AG08395 (cell line): Measurements from ENCODE around the gene KIF1B.
"Not testable (repeated sequence)": the region's sequence is repeated elsewhere in the genome, so short reads cannot be mapped to it uniquely, and the experiment has no call there.

ENCODE experiments used
- DNase-seq: peaks from one replicate; pipeline ENCODE4 v3.0.0; 2012; ENCODE audit warnings: mixed read lengths, low spot score

The KIF1B gene

DNA sequence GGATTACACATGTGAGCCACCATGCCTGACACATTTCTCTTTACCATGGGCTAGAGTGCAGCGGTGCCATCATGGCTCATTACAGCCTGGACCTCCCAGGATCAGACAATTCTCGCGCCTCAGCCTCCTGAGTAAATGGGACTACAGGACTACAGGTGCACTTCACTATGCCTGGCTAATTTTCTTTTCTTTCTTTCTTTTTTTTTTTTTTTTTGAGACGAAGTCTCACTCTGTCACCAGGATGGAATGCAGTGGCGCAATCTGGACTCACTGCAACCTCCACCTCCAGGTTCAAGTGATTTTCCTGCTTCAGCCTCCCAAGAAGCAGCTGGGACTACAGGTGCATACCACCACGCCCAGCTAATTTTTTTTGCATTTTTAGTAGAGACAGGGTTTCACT is 14.8 kb upstream of the KIF1B start:
- DNase-seq = no peak

DNA sequence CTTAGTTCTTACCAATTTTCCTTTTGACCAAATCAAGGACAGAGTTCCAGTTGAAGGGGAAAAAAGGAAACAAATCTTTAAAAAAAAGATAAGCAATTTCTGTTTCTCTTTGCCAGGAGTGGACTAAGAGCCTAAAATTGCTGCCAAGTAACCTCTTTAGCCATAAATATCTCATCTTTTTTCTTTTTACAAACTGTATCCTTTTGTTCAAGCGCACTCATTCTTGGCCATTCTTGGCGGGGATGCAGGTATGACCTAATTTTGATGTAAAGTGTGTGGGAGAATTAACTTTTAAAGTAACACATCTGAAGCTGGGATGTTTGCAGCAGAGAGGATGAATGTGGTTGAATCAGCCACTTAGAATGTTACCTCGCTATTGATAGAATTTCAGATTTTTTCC is 13.4 kb upstream of the KIF1B start:
- no peak for DNase-seq

DNA sequence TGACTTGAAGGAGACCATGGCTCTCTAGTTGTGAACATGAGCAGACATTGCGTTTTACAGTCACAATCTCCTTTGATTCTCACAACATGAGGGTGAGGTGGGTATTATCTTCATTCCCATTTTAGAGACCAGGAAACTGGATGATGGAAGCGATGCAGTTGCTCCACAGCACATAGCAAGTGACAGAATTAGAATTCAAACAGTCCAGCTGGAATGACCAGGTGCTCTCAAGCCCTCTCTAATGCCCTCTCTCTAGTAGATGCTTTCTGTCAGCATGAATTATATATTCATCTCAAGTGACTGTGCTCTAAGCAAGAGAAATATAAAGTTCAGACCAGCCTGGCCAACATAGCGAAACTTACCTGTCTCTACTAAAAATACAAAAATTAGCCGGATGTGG is 9.8 kb upstream of the KIF1B start:
- DNase-seq = no peak

DNA sequence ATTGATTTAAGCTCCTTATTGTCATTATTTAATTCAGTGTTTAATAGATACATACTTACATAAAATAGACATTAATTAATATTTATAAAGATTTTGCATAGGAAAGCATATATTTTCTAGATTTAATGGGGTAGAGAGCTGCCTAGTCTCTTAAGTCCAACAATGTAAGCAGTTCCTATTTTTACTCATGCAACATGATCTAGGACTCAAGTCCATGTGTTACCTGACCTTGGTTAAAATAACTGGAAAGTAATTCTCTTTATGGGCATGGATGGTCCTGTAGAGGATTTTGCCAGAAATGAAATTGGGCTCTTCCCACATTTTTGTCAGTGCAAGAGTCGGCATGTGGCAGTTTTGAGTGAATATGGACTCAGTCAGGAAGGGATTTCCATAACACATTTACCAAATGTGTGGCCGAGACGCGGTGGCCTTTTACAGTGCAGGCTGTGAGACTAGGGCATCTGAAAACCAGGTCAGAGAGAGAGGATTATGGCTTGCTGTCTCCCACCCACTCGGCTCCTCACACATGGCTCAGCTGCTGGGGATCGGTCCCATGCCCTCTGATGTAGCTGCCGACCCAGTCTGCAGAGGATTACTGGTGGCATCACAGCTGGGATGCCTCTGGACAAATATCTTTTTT is 6.2 kb upstream of the KIF1B start:
- no peak for DNase-seq

DNA sequence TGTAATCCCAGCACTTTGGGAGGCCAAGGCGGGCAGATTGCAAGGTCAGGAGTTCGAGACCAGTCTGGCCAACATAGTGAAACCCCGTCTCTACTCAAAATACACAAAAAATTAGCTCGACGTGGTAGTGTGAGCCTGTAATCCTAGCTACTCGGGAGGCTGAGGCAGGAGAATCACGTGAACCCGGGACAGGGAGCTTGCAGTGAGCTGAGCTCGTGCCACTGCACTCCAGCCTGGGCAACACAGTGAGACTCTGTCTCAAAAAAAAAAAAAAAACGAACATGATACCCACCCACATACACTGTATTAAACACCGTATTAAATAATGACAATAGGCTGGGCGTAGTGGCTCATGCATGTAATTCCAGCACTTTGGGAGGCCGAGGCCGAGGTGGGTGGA is 5.2 kb upstream of the KIF1B start:
- not testable (repeated sequence) for DNase-seq

DNA sequence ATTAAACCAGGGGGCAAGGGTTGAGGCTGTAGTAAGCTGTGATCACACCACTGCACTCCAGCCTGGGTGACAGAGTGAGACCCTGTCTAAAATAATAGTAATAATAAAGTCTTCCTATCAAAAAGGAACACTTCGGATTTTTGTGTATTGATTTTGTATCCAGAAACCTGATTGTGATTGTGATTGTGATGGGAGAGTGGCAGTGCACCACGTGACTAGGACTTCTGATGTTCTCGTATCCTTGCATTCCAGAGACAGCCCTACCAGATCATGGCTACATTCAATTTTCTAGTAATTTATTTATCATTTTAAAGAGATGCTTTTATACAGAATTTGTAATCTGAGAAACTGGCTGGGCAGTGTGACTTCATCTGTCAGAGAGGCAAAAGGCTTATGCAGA is 2.6 kb upstream of the KIF1B start:
- DNase-seq = no peak

DNA sequence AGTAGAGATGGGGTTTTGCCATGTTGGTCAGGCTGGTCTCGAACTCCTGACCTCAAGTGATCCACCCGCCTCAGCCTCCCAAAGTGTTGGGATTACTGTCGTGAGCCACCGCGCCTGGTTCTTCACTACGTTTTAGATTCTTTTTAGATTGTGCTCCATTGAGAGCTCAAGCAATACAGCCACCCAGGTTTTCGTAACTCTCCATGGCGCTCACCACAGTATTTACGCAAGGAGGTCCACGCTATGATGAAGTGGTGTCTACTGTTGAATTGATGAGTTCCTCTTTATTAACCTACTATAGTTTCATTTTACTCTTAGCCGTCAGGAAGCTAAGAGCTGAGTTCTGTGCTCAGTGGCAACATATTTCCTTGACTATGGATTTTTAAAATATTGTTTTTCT is 1.8 kb upstream of the KIF1B start:
- no peak for DNase-seq

DNA sequence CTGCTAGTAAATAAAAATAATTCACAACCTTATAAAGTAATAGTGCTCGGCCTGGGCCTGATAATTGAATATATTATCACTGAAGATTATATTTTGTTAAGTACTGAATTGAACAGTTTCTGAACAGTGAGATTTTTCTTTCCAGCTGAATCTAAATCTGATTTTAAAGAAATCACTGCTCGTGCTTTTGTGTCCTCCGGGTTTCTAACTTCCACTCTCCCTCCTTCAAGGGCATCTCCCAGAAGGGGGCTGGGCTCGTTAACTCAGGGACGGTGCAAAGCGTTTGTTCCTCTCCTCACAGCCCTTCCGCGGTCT is 823 bp upstream of the KIF1B start:
- no peak for DNase-seq

DNA sequence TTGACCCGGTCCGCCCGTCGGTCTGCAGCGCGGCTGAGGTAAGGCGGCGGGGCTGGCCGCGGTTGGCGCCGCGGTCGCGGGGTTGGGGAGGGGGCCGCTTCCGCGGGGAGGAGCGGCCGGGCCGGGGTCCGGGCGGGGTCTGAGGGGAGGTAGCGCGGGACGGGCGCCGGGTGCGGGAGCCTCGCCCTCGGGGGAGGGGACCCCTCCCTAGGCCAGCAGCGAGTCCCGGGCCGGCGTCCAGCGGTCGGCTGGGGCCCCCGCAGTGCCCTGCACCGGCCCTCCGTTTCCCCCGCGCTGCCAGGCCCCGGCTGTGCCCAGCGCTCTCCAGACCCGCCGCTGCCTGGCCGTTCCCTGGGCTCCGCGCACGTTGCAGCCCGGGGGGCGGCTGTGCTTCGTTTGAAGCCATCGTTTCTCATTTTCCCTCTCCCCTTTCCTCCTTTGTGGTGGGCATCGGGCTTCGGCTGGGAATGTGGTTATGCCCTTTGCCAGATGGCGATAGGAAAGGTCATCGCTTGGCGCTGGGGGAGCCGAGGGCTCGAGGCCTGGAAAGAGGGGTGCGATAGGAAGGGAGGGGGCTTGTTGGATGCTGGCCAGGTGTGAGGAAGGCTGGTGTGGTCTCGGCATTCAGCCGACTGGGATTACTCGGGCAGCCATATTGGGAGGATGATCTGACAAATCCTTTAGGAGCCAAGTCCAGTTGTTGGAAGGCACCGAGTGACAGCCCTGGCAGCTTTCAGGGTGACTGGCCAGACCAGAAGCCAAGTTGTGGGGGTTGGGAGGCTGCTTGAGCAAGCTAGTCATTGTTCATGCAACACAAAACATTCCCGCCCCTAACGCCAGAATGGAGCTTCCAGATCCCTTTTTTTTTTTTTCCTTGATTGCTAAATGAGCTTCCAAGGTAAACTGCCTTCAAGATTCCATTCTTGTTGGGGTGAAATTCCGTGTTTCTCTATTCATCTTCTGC is 753 bp downstream of the KIF1B start:
- DNase-seq = peak; percentile 88

DNA sequence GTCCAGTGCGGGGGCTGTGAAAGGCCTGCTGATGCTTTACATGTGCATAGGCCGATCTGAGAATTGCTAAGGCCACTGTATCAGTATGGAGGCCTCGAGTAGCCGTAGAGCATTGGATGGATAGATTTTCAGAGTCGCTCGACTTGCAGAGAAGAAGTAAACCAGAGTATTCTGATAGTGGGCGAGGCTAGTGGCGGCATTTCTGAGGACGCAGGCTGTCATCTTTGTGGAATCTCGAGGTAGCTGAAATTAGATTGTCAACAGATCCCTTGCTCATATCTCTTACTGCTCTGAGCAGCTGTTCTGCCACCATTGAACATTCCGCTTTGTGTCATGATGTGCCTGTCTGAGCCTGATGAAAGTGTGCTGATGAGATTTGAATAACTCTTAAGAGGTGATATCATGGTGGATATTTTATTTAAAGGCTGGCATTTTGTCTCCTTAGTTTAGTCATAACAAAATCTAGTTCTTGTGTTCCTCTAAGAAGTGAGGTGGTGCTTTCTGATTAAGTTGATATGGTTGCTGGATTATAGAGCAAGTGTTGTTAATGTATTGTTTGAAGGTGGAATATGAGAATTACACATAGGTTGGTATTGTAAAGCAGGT is 1.5 kb downstream of the KIF1B start:
- DNase-seq = no peak

DNA sequence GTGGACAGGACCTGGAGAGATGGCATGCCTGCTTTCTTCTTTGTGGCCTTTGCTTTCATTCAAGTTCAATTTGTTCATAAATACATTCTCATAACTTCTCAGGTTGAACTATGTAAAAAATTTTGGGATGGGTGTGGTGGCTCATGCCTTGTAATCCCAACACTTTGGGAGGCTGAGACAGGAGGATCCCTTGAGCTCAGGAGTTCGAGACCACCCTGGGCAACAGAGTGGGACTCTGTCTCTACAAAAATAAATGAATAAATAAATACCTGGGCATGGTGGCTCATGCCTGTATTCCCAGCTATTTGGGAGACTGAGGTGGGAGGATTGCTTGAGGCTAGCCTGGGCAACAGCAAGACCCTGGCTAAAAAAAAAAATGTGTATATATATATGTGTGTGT is 2.1 kb downstream of the KIF1B start:
- no peak for DNase-seq

DNA sequence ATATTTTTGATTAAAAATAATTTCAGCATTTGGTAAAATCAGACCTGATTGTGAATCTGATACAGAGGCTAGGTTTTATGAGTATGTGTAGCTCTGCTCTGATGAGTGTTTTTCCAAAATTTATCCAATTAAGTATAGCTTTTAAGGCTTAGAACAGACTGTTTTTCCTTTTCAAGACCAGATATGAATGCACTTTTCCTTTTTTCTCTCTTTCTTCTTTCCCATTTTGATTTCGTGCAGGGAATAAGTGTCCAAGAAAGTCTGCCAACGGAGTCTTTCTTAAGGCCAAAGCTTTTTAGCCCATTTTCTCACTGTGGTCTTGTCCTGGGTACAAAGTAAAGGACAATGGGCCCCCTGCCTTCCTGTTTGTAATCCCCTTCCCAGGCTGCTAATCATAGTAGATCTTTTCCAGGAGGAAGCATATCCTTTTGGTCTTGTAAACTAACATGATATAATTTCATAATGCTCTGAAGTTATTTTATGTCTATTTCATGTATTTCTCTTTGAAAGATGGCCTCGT is 2.9 kb downstream of the KIF1B start:
- no peak for DNase-seq

DNA sequence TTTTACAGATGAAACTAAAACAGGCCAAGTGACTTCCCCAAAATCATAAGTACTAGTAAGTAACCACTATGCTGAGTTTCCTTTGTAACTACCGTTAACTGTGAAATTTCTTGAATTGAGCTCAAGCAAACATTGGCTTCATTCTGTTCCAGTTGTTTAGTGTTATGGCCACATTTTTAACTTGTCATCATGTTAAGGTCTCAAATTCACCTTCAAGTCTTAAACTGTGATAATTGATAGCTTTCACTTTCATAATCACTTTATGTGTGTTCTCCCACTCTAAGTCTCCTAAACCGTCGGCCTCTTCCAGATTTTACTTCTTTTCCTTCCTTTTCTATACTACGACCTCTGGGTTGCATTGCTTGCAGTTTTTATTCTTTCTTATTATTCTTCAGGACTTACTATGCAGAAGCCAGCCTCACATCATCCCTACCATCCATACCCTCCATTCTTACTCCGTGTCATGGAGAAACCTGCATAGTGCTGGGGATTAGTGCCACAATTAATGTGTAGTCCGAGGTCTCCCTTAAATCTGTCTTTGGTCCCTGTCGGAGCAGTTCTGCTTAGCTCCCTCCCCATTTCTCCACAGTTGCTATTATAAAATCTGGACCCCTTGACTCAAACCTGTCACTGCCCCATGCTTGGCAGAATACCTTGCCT is 5.8 kb downstream of the KIF1B start:
- no peak for DNase-seq

DNA sequence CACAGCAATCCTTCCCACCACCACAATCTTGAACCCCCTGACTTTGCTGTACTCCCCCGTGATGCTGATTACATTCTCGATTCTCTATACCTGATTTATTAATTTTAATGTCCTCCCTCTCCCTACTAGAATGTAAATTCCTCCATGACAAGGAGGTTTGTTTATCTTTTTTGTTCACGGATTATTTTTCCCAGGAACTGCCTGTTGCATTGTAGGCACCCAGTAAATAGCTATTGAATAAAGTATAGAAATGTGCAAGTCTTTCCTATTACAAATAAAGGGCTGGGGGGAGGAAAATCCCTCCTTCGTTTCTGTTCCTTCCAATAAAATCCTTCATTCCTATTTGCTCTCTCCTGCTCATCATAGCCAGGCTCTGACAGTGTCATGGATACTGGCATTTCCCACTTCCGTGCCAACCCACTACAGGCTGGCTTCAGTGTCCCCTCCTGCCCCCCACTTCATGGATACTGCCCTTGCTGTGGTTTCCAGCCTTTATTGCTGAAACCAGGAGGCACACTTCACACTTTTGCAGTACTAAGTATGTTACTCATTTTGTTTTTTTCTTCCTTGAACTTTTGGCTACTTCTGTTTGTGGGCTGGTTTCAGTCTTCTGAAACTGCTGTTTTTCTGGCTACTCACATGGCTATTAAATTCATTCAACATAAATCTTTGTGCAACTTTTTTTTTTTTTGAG is 7.5 kb downstream of the KIF1B start:
- peak; percentile 55 for DNase-seq

DNA sequence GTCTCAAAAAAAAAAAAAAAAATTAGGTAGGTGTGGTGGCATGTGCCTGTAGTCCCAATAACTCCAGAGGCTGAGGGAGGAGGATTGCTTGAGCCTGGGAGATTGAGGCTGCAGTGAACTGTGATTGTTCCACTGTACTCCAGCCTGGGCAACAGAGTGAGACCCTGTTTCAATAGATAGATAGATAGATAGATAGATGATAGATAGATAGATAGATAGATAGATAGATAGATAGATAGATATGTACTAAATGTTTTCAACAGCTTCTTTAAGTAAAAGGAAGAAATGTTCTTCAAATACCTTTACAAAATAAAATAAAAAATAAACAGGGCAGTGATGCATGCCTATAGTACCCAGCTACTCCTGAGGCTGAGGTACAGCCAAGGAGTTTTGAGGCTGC is 9.8 kb downstream of the KIF1B start:
- DNase-seq = no peak

DNA sequence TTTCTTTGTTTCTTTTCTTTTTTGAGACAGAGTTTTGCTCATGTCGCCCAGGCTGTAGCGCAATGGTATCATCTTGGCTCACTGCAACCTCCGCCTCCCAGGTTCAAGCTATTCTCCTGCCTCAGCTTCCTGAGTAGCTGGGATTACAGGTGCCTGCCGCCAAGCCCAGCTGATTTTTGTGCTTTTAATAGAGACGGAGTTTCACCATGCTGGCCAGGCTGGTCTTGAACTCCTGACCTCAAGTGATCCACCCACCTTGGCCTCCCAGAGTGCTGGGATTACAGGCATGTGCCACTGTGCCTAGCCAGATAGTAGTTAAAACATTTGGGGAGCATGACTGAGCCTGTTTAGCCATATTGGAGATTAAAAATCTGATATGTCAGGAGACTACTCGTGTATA is 10.3 kb downstream of the KIF1B start:
- not testable (repeated sequence) for DNase-seq

DNA sequence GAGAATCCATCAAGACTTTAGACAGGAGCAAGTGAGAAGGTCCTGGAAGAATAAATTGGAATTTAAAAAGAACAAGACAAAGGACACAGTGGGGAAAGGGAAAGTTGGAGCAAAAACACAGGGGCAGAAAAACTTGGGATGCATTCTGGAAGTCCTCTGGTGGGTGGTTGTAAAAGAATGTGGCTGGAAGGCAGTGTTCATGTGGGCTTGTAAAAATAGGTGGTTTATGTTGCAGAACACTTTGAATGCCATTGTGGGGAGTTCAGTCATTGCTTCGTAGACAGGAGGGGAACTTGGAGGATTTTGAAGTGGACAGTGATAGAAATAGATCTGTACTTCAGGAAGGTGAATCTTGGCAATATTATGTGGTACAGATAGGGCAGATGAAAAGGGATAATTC is 15.2 kb downstream of the KIF1B start:
- no peak for DNase-seq

DNA sequence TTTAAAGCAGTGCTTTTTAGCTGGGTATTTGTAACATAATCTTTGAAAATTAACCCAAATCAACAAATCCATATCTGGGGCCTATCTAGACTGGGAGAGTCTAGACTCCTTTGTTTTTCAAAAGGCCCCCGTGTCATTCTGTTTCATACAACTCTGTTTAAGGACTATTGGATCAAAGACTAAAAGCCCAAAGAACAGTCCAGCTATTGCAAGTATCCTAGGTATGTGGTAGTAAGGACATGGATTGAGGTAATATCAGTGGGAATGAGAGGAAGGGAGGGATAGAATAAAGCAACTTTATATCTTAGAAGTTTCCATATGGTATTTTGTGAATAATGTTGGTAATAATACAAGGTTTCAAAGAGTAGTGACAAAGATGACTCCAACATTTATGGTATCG is 18.2 kb downstream of the KIF1B start:
- no peak for DNase-seq

DNA sequence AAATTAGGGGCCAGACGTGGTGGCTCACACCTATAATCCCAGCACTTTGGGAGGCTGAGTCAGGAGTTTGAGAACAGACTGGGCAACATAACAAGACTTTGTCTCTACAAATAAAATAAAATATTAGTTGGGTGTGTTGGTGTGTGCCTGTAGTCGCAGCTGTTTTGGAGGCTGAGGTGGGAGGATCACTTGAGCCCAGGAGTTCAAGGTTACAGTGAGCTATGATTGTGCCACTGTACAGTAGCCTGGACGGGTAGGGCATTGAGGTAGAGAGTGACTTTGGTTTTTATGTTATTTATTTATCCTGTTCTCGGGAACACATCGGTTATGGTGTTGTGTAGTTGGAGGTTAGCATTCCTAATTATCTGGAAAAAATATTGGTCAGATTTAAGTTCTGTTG is 19.5 kb downstream of the KIF1B start:
- no peak for DNase-seq

DNA sequence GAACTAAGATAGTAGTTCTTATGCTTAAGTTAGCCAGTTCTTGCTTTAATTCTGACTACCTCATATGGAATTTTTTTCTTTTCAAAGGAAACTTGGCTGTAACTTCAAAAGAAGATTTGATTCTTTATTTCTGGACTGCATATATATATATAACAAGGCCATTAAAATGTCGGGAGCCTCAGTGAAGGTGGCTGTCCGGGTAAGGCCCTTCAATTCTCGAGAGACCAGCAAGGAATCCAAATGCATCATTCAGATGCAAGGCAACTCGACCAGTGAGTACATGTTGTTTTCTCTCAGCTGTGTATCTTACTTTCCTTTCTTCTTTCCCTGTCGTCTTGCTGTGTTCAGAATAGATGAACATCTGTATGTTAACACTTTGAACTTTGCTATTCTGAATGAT is 21.8 kb downstream of the KIF1B start:
- no peak for DNase-seq

DNA sequence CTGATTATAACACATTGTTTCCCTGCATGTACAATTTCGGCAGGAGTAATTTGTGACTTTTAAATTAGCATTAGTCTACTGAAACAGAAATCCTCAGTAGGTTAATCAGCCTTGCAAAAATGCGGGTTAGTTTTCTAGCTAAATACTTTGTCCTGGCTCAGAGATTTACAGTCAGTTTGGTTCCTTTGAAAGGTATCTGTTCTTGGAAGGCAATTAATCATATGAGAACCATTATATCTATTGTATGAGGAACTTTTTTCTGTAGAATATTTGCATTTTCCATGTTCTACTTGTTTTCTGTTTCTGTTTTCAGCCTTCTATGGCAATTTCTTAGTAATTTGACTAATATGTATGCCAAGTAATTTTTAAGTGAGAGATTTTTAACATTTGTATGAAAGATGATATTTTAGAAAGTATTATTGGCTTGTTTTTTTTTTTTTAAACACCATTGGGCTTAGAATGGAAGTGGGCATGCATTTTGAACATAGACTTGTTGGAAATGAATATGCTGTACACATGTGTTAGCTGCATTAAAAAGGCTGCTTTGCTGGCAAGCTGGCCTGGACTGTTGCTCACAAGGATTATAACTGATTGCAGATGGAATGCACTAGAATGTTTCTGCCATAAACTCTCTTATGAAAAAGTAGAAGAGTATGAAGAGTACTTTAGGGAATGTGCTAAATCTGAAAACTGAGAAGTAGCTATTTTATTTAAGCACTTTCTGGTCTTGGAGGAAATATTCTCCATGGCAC is 26.2 kb downstream of the KIF1B start:
- peak; percentile 38 for DNase-seq
